Measurements from ENCODE around the gene HOXC4.

The HOXC4 gene

GRCh38 chr12:54031480-54031879, 22.2 kb upstream of the HOXC4 start:
- Histone ChIP-seq H3K9me3 (ENCODE audit: control insufficient read depth, insufficient read depth, low read depth, low read length) (no peaks in the 10 kb centered on the region), H3K36me3 (ENCODE audit: control insufficient read depth in 2 of 2, insufficient read depth in 1 of 2, low read length in 2 of 2) (peaks cover 4 to 13% of the 10 kb centered on the region in 2 experiments; a peak in 2 of 3 replicates), H3K4me3 (ENCODE audit: low read depth, low read length) (no peak overlapping the region), H3K4me1 (ENCODE audit: control insufficient read depth, insufficient read depth, low read length) (peaks cover 40% of the 10 kb centered on the region), H3K27ac (ENCODE audit: extremely low read depth, low read depth, low read length) (peak overlapping the region; percentile 0; the same call in 1 of the 2 replicates)
- POLR2A ChIA-PET = interaction anchor here (1.0 to 5.0 kb wide), 3 partner anchors 15 to 107 kb away, joined by 4 to 22 read pairs (median 7); partner anchors contain the start of gene HOXC8
- TF ChIP-seq ZNF366 (tag by site-specific recombination; conservative IDR thresholded peaks at IDR 0.05) = no peak
- TF ChIP-seq, protein P1, sequence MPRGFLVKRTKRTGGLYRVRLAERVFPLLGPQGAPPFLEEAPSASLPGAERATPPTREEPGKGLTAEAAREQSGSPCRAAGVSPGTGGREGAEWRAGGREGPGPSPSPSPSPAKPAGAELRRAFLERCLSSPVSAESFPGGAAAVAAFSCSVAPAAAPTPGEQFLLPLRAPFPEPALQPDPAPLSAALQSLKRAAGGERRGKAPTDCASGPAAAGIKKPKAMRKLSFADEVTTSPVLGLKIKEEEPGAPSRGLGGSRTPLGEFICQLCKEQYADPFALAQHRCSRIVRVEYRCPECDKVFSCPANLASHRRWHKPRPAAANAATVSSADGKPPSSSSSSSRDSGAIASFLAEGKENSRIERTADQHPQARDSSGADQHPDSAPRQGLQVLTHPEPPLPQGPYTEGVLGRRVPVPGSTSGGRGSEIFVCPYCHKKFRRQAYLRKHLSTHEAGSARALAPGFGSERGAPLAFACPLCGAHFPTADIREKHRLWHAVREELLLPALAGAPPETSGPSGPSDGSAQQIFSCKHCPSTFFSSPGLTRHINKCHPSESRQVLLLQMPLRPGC (tag by site-specific recombination; IDR thresholded peaks at IDR 0.05) = no peak
- no peak for TF ChIP-seq PRDM2 (tag by site-specific recombination; IDR thresholded peaks at IDR 0.05; ENCODE audit: borderline replicate concordance)
- TF ChIP-seq ZNF23 (tag by site-specific recombination; IDR thresholded peaks at IDR 0.05; ENCODE audit: borderline replicate concordance) = no peak
- no peak for TF ChIP-seq ZNF184 (tag by site-specific recombination; IDR thresholded peaks at IDR 0.05)
- peak; percentile 79 for TF ChIP-seq IKZF3 (tag by site-specific recombination; IDR thresholded peaks at IDR 0.05)
- CTCF ChIA-PET = interaction anchor here (0.6 to 5.4 kb wide), 17 partner anchors 13 to 336 kb away, joined by 3 to 109 read pairs (median 10); partner anchors contain the start of genes HOXC8 and SMUG1

- no peak overlapping the region for H3K4me3 ChIP-seq (ENCODE audit: low read depth, low read length)
- peak overlapping the region; percentile 100; the same call in 1 of the 2 replicates for H3K27ac ChIP-seq (ENCODE audit: extremely low read depth, low read depth, low read length)
- H3K36me3 ChIP-seq (ENCODE audit: control insufficient read depth in 2 of 2, insufficient read depth in 1 of 2, low read length in 2 of 2) = peaks cover 4 to 13% of the 10 kb centered on the region in 2 experiments; a peak in 2 of 3 replicates
- H3K4me1 ChIP-seq (ENCODE audit: control insufficient read depth, insufficient read depth, low read length) = peaks cover 44% of the 10 kb centered on the region
- CTCF ChIA-PET = interaction anchor here (0.6 to 5.4 kb wide), 43 partner anchors 9 to 683 kb away, joined by 3 to 109 read pairs (median 5); partner anchors contain the start of genes HOXC13, HOXC4, HOXC8 and SMUG1
- TF ChIP-seq ZNF169 (tag by site-specific recombination; IDR thresholded peaks at IDR 0.05) (no peak), ZNF302 (tag by site-specific recombination; IDR thresholded peaks at IDR 0.05; ENCODE audit: low read depth) (no peak), ZNF843 (tag by site-specific recombination; IDR thresholded peaks at IDR 0.05) (no peak), KLF7 (tag by site-specific recombination; IDR thresholded peaks at IDR 0.05; ENCODE audit: borderline replicate concordance) (no peak), TRIM28 (IDR thresholded peaks at IDR 0.05; ENCODE audit: borderline replicate concordance, low read length) (peak; percentile 17; the same call in 1 of the 2 replicates), ZNF423 (tag by site-specific recombination; IDR thresholded peaks at IDR 0.05) (no peak), ZBTB48 (tag by site-specific recombination; IDR thresholded peaks at IDR 0.05) (peak; percentile 79)
- no peaks in the 10 kb centered on the region for H3K9me3 ChIP-seq (ENCODE audit: control insufficient read depth, insufficient read depth, low read depth, low read length)
- POLR2A ChIA-PET = interaction anchor here (0.7 to 5.0 kb wide), 16 partner anchors 15 to 184 kb away, joined by 3 to 22 read pairs (median 5); partner anchors contain the start of genes HOXC13, HOXC4, HOXC8 and HOXC9
These were observed 21.5 kb upstream of the HOXC4 start for GRCh38 chr12:54032086-54032619.

All from HEK293 (cell line).